KG1 (cell line): ENCODE data around the gene NSMF.

Experiments used
- DNase-seq: peaks from one replicate; lab custom pipeline; 2025; lab: John Stamatoyannopoulos, UW

Gene NSMF

DNA sequence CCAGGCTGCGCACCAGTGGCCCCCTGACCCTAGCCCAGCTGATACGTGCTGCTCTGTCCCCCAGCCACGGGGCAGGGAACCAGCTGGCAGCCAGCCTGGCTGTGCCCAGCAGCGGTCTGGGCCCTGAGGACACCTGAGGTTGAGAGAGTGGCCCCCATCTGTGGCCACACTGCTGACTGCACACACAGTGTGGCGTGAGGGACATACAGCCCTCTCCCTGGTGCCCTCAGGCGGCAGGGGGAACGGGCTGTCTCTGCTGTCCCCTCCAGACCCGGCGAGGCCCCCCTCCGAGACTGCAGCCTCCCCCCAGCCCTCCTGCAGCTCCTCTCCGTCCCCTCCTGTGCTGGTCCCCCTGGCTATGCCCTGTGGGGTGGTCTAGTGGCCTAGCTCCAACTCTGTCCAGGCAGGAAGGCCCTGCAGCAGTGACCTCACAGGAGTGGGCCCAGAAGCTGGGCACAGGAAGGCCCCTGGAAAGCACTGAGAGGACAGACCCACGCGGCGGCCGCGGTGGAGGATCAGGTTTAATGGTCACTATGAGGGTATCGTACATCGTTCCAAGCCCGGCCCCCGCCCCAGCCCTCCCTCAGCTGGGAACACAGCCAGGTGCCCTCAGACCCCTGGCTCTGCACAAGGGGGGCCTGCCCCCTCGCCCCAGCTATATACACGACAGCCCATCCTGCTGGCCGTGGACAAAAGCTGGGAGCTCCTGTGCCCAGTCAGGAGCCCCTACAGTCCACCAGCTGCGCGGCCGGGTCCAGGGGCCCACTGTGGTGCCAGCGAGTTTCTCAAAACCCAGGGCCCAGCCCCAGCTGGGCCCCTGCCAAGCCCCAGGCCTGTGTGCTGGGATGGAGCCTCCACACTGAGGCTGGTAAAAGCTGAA, 11.2 kb downstream of the NSMF start:
- DNase-seq: no peak

DNA sequence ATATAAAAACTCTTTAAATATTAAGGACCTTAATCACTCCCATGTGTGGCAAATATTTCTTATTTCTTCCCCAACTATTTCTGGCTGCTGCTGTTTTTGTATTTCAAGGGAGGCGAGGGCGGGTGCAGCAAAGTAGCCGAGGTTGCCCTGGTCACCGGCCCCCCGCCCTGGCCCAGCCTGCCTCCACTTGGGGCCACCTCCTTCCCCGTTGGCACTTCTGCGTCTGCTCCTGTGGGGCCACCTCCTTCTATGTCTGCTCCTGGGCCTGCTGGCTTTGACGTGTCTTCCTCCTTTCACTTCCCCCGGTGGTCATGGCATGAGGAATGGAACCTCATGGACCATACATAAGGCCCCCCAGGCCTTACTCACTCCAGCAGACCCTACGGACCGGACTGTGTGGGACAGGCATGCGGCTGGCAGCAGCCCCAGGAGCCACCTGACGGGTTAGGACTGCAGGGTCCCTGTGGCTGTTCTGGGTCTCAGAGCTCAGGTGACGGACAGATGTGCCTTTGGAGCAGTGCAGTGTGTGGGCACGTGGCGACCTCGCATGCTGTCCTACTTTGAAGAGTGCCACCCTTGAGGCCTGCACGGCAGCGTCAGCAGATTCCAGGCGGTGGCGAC, 12.2 kb downstream of the NSMF start:
- no peak for DNase-seq

DNA sequence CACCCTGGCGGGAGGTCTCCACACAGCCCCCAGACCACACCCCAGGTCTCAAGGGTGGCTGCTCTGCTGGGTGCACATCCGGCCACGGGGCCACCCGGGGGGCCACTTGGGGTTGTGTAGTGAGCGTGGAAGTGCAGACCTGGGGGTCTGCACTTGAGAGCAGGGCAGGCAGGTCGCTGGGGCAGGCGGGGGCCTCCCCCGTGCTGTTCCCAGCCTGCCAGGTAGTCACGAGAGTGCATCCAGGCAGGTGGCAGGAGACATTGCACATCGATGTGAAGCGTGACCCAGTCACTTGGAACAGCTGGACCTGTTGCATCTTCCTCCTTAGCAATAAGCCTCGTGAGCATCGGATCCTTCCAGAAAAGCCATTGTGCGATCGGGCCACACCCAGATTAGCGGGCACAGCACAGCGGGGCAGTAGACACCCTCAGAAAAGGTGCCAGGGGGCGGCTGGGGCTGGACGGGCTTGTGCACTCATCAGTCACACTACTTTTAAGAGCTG, 13.2 kb downstream of the NSMF start:
- no peak for DNase-seq

DNA sequence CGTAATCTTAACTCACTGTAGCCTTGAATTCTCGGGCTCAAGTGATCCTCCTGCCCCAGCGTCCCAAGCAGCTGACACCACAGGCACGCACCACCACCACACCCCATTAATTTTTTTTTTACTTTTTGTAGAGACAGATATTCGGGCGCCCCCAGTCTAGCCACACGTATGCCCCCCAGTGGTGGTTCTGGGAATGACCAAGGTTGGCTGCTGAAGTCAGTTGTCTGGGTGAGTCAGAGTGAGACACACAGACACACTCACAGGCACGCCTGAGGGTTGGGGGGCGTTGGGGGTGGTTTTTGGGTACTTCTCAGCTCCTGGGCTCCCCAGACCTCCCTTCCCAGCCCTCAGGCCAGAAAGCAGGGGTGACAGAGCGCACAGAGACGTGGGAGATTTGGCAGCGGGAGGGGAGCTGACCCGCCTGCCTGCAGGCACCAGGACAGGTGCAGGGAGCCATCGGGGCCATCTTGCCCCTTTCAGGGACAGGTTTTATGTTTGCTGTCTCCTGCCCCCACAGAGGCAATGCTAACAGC, 13.8 kb downstream of the NSMF start:
- peak; percentile 16 for DNase-seq

DNA sequence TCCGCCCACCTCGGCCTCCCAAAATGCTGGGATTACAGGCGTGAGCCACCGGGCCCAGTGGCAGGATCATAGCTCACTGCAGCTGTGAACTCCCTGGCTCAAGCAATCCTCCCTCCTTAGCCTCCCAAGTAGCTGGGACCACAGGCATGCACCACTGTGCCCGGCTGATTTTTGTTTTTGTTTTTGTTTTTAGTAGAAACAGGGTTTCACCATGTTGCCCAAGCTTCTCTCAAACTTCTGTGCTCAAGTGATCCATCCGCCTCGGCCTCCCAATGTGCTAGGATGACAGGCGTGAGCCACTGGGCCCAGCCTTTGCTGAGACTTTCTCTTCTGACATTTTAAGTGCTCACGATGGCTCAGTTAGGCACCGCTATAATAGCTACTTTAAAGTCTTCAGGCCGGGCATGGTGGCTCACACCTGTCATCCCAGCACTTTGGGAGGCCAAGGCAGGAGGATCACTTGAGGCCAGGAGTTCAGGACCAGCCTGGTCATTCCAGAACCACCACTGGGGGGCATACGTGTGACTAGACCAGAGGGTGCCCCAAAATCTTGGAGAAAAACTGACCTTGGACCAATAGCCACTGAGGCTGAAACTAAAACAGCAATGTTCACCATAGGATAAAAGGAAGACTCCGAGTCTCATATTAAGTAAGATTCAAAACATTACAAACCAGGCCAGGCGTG, 14.9 kb downstream of the NSMF start:
- no peak for DNase-seq

DNA sequence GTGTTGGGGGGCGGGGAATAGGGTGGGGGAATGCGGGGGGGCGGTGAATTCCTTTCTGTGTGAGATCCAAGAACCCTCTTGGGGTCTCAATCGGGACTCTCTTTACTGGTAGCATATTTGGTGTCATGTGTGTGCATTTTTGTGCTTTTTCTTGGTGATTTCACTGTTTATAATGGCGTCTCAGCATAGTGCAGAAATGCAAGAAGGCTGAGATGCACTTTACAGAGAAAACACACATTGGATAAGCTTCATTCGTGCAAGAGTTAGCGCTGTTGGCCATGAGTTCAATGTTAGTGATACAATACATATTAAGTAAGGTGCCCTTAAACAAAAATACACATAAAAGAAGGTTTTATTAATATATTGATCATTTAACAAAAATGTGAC, 17.2 kb downstream of the NSMF start:
- DNase-seq: no peak

DNA sequence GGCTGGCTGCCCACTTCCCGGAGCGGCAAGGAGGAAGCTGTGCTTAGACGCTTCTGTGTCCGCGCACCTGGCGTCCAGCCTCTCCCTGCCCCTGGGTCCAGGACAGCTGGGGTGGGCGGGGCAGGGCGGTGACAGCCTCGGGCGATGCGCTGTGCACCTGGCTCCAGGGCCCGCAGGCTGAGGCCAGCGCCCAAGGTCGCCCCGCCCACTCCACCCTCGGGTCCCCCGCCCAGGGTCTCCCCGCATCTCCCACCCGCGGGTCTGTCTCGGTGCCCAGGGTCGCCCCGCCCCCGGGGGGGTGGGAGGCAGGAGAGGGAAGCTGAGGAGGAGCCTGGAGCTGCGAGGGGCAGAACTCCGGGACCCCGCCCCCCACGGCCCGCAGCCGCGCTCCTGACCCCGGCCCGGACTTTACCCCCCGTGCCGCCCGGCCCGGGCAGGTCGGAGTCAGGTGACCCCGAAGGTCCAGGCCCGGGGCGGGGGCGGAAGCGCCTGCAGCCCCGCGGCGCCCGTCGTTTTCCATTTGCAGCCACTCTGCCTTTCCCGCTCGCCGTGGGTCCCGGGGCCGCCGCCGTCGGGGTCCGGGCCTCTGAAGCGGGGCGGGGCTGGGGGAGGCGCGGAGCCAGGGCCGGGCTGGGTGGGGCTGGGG, 17.7 kb downstream of the NSMF start, which contains the start of gene ENTPD8:
ENTPD8 (minus strand) TSS at position 69 of the 646 bp plus-strand sequence. CDS start 3,072 bp downstream, outside the sequence.
- DNase-seq: no peak

DNA sequence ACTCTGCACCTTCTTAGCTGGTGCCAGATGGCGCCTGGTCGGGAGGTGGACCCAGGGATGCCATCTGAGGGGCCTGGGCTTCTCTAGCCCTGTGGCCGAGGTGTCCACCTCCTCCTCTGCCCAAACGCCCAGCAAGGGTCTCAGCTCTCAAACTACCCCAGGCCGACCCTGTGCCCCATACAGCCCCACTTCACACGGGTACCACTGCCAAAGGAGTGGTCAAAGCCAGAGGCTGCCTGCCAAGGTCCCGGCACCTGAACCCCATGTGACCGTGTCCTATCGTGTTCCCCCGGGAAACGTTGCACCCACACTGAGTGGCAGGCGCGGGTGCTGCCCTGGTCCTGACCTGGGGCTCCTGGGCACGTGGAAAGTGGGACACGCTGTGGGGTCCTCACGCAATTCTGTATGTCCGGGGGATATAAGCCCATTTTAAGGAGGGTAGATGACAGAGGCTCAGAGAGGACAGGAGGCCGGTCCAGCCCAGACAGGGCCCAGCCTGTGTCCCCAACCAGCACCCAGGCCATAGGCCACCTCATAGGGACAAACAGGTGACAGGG, 19.9 kb downstream of the NSMF start:
- DNase-seq: no peak

DNA sequence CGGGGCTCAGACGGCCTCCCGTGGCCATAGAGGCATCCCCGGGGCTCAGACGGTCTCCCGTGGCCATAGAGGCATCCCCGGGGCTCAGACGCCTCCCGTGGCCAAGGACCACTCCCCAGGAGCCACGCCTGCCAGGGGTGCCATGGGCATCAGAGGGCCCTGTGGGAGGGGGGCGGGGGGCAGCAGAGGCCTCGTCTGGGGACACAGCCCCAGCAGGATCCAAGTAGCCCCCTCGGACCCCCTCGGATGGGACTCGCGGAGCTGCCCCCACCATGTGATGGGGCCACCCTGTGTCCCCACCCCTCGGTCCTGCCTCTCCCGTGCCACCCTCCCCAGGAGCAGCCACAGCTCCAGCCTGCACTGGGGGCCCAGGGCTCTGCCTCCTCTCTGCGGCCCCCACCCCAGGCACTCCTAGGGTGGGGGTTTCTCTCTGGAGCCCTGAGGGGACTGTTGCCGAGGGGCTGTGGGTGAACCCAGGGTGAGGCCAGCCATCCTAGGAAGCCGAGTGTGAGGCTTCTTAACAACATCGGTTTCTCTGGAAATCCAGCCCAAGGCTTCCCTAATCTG, 20.5 kb downstream of the NSMF start:
- DNase-seq: no peak

DNA sequence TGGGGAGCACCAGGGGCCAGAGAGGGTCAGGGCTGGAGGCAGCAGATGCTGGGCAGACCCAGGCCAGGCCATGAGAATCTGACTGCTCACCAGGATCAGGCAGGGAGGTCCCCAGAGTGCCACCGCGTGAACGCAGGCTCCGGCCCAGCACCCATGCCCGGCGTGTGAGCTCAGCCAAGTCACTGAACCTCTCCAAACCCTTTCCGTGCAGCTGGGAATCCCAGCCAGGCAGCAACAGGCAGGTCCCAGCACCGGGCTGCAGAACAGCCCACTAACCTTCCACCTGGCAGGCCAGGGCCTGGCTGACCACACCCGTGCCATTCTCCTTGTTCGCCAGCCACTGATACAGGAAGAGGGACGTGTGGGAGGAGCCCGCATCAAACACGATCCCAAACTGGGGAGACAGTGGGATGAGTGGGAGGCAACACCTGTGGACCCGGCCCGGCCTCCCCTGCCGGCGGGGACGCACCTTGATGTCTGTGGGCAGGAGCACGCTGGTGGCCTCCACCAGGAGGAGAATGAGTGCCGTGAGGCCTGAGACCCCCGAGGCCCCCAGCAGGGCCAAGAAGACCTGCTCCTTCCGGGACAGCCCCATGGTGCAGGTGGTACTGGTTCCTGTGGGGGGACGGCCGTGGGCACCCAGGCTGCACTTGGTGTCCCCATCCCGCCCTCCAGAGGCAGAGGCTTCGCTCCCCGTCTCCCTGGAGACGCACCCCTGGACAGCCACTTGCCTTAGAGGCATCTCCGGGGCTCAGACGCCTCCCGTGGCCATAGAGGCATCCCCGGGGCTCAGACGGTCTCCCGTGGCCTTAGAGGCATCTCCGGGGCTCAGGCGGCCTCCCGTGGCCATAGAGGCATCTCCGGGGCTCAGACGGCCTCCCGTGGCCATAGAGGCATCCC, 21.2 kb downstream of the NSMF start:
- no peak for DNase-seq

DNA sequence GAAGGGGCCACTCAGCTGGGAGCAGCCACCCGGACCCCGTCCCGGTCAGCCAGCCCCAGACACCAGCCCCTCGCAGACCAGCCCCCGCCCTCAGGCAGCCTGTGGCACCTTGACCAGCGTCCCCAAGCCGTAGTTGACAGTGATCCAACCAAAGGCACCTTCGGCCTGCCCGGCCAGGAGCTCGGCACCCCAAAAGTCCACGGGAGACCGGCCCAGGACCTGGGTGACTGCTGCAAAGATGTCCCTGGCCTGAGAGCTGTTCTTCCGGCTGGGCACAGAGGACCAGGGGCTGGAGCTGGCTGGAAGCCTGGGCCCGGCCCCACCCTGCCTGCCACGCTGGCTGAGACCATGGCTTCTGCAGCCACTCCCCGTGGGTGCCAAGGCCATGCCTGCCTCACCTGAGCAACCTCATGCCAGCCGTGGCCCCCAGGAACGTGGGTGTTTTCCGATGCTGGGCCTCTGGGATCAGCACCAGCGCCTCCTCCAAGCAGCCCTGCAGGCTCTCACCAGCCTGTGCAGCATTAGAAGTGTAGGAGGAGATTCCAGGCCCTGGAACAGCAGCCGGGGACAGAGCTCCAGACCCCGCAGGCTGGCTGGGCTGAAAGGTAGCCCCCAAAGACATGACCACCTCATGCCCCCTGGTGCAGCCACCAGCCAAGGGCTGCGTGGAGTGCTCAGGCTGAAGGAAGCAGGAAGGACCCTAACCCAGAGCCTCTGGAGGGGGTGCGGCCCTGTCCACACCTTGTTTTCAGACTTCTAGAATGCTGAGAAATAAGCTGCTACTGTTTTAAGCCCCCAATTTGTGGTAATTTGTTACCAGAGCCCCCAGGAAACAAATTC, 22.2 kb downstream of the NSMF start:
- DNase-seq: no peak

DNA sequence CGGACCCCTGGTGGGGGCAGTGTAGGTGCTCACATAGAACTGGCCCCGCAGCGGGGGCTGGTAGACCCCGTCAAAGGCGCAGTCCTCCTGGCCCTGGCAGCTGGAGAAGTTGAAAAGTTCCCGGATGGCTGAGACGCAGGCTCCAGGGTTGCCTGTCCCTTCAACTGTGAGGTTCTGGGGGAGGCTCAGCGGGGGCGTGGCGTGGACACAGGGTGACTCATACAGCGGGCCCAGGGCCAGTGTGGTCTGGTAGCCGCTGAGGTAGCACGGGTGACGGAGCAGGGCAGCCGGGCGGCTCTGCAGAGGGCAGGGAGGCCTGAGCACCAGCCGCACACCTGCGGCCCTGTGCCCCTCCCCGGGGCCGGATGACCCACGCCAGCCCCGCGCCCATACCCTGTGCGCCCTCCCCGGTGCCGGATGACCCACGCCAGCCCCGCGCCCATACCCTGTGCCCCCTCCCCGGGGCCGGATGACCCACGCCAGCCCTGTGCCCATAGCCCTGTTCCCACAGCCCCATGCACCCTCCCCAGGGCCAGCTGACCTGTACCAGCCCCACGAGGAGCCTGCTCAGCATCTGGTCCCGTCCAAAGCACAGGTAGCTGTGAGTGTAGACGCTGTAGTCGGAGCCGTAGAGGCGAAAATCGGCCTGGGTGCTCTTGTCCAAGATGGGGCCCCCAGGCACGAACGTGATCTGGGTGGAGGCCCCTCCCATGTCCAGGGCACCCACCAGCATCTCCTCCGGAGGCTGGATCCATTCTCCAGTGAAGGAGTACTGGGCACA, 23.0 kb downstream of the NSMF start:
- DNase-seq: no peak

DNA sequence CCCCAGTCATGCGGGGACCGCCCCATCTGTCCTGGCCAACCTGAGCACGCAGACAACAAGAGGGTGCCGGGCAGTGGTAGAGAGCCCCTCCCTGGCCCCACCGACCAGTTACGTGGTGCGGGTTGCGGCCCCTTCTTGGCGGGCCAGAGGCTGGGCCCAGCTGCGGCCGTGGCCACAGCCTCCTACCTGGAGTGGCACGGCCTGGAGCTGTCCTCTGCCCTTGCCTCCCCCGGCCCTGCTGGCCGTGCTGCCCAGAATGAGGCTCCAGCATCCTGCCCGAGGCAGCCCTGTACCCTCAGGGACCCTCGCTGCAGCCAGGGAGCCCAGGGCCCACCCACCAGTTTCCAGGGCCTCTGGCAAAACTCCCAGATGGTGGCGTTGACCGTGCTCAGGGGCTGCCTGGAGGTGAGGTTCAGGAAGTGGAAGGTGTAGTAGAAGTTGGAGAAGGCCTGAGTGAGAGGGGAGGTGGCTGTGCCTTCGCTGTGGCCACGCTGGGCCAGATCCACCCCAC, 23.7 kb downstream of the NSMF start:
- no peak for DNase-seq

DNA sequence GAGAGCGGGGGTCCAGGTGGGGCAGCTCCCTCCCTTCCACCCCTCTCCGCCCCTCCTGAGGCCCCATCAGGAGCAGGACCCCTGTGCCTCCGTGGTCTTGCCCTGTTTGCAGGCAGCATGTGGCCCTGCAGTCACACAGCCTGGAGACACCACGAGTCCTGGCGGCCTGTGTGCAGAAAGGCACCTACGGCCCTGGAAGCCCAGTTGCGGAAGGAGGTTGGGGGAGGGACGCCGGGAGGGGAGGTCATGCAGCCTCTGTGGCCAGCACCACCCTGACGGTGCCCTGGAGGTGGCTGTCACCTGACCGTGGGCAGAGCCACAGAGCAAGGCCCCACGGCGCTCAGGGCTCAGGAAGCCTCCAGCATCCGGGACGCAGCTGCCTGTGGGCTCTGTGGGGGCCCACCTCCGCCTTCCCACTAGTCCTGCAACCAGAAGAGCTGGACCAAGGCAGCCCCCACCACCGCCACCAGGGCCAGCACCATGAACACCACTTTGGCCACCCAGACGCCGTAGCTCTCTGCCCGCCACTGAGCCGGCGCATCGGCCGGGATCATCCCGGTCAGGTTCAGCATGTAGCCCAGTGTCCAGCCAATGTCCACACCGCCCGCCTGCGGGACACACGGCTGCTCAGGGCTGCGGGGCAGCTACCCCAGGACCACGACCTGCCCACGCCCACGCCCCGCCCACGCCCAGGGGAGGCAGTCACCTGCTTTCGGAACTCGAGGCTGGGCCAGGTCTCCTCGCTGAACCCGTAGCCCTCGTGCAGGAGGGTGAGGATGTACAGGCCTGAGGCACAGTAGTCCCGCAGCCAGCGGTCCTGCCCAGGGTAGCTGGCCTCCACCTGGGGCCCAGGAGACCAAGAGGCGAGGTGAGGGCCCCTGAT, 24.4 kb downstream of the NSMF start:
- no peak for DNase-seq

DNA sequence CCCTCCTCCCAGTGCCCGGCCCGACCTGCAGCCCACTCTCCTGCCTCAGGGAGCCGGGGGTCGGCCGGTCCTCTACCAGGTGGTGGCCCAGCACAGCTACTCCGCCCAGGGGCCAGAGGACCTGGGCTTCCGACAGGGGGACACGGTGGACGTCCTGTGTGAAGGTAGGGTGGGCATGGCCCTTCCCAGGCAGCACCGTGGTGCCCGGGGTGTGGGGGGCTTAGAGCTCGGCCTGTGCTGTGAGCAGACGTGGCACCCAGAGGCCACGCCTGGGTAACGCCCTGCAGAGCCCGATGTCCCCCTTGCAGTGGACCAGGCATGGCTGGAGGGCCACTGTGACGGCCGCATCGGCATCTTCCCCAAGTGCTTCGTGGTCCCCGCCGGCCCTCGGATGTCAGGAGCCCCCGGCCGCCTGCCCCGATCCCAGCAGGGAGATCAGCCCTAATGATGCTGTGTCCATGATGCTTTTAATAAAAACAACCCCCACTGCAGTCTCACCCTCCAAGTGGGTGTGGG, 25.2 kb downstream of the NSMF start:
- DNase-seq: no peak

DNA sequence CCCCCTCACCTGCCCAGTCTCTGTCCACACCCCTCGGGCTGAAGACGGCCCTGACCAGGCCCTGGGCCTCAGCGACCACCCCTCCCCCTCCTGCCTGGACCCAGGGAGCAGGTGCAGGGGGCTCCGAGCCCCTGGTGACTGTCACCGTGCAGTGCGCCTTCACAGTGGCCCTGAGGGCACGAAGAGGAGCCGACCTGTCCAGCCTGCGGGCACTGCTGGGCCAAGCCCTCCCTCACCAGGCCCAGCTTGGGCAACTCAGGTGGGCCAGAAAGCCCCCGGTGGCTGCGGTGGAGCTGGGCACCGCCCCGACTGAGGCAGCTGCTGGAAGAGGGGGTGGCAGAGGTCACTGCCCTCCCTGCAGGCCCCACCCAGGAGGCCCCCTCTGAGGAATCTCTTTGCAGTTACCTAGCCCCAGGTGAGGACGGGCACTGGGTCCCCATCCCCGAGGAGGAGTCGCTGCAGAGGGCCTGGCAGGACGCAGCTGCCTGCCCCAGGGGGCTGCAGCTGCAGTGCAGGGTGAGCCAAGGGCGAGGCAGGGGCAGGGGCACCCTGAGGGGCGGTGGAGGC, 25.7 kb downstream of the NSMF start:
- no peak for DNase-seq
